IgD-negative memory B cell (primary cell): Measurements from ENCODE around the gene OR5M8. TPM values are rescaled to one million over a fixed set of nuclear protein-coding genes. Genes with fewer than 3 reads are reported as not detected.

Experiments used
- polyA plus RNA-seq: library from polyadenylated mRNA; unstranded; fragments of 300-500 nt; fragmentation: Illumina TruSeq; gene quantifications from one replicate; pipeline ENCODE4 v1.2.3, GENCODE V29; 2021

OR5M8 gene
- polyA plus RNA-seq, 1 donor from 2014 or later: not detected

Other genes with a start within 250 kb of the OR5M8 start
- not detected for gene OR5T3, start 239.1 kb downstream of the OR5M8 start, polyA plus RNA-seq
- not detected for gene OR5T1, start 217.2 kb downstream of the OR5M8 start, polyA plus RNA-seq
- not detected for gene OR8H1, start 199.1 kb downstream of the OR5M8 start, polyA plus RNA-seq
- gene OR8K3, start 176.2 kb downstream of the OR5M8 start, polyA plus RNA-seq: not detected
- gene OR8K1, start 145.3 kb downstream of the OR5M8 start, polyA plus RNA-seq: not detected
- not detected for gene OR8J1, start 137.1 kb downstream of the OR5M8 start, polyA plus RNA-seq
- gene OR8U1, start 115.7 kb downstream of the OR5M8 start, polyA plus RNA-seq: not detected
- not detected for gene OR5AL1, start 78.7 kb downstream of the OR5M8 start, polyA plus RNA-seq
- not detected for gene OR5M3, start 18.0 kb downstream of the OR5M8 start, polyA plus RNA-seq
- not detected for gene OR5M11, start 51.9 kb upstream of the OR5M8 start, polyA plus RNA-seq
- not detected for gene OR5M10, start 86.4 kb upstream of the OR5M8 start, polyA plus RNA-seq
- gene OR5M1, start 123.5 kb upstream of the OR5M8 start, polyA plus RNA-seq: not detected
- gene OR5AP2, start 151.1 kb upstream of the OR5M8 start, polyA plus RNA-seq: not detected
- not detected for gene OR5AR1, start 172.3 kb upstream of the OR5M8 start, polyA plus RNA-seq
- not detected for gene OR9G1, start 207.7 kb upstream of the OR5M8 start, polyA plus RNA-seq